Astrocyte (in vitro differentiated cells and primary cell): ENCODE results near the gene OMA1.

ENCODE experiments used
- EZH2 ChIP-seq: IDR thresholded peaks from 2 replicates; pipeline ENCODE4 v1.6.1; 2012; ENCODE audit warnings: mild to moderate bottlenecking, low read length, inconsistent platforms; ENCODE audit not compliant: insufficient read depth
- TF ChIP-seq, protein P1 (sequence below): IDR thresholded peaks from 2 replicates; pipeline ENCODE4 v1.5.1; 2011; ENCODE audit warnings: low read depth, mild to moderate bottlenecking, inconsistent platforms, low read length, moderate library complexity; ENCODE audit not compliant: insufficient read depth

DNA sequence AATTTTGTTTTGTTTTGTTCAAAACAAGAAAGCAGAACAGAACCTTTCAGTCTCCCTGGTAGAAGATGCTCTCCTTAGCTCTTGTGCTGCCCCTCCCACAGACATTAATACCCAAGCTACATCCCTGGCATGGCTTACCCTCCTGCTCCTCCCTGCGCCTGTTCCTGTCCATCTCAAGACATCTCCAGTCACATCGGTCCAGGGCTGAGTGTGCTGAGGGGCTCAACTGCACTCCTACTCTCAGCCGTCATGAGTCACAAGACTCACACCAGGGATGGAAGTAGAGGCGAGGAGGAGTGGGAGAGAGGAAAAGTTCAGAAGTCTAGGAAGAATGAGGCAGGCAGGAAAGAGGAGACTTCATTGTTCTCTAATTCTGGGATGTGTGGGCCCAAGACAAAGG, 39.7 kb upstream of the OMA1 start:
- TF ChIP-seq, protein P1, sequence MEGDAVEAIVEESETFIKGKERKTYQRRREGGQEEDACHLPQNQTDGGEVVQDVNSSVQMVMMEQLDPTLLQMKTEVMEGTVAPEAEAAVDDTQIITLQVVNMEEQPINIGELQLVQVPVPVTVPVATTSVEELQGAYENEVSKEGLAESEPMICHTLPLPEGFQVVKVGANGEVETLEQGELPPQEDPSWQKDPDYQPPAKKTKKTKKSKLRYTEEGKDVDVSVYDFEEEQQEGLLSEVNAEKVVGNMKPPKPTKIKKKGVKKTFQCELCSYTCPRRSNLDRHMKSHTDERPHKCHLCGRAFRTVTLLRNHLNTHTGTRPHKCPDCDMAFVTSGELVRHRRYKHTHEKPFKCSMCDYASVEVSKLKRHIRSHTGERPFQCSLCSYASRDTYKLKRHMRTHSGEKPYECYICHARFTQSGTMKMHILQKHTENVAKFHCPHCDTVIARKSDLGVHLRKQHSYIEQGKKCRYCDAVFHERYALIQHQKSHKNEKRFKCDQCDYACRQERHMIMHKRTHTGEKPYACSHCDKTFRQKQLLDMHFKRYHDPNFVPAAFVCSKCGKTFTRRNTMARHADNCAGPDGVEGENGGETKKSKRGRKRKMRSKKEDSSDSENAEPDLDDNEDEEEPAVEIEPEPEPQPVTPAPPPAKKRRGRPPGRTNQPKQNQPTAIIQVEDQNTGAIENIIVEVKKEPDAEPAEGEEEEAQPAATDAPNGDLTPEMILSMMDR, result no peak
- TF ChIP-seq EZH2, result no peak
